Limb (tissue), 2 donors: ENCODE measurements around the gene TRIO.

Experiments used
- DNase-seq, 2 donors: peaks; one replicate each; pipeline ENCODE4 v3.0.0-alpha.2; 2016; ENCODE audit errors: extremely low spot score in 2 of 2

TRIO gene

DNA sequence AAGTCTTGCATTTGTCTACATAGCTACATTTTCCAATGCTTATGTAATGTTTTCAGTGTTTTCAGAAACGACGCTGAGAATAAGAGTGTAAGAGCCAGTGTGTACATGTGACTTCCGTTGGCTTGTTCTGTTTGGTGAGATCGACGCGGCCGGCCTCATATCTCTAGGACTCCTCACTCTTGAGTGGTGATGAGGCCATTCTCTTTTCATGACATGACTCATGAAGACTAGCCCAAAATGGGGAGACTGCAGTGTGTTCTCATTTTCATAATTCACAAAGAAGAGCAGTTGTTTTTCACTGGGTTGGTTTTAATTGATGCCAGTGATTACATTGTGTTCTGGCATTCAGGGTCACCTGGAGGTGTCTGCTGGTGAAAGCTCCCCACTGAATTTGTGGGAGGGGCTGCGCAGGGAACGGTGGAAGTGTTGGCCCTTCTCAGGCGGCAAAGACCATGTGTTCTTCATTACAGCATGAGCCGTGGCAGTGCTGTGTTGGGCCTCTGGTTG, 306.9 kb downstream of the TRIO start:
- DNase-seq: no peak

DNA sequence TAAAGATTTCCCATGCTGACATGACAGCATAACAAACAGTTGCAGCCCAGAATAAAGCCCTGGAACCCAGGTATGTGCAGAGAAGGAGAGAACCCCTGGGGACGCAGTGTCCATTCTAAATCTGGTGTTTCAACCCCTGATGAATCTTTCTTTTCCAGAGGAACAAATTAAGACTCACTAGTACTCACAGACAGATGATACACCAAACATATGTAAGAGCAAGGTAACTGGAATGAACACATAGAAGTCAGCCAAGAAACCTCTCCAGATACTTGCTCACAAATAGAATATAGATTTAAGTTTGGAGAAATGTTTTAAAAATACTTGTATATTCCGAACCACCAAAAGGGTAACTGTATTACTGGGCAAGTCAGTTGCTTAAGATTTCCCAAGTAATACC, 307.6 kb downstream of the TRIO start:
- DNase-seq: no peak

DNA sequence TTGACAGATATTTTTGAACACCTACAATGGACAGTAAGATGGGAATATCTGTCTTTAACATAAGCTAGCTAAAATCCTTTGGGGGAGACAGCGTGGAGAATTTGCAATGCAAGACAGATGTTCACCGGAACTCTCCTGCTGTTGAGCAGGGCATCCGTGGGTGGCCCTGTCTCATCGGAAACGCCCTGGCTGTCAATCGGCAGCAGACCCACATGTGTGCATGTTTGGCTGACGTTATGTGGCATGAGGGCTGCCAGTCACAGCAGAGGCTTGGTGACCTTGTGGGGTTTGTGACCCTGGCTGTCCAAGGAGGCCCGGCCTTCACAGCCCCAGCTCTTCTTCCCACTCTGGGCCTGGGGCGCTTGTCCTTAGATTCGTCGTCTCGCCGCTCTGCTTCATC, 308.7 kb downstream of the TRIO start:
- DNase-seq: no peak

DNA sequence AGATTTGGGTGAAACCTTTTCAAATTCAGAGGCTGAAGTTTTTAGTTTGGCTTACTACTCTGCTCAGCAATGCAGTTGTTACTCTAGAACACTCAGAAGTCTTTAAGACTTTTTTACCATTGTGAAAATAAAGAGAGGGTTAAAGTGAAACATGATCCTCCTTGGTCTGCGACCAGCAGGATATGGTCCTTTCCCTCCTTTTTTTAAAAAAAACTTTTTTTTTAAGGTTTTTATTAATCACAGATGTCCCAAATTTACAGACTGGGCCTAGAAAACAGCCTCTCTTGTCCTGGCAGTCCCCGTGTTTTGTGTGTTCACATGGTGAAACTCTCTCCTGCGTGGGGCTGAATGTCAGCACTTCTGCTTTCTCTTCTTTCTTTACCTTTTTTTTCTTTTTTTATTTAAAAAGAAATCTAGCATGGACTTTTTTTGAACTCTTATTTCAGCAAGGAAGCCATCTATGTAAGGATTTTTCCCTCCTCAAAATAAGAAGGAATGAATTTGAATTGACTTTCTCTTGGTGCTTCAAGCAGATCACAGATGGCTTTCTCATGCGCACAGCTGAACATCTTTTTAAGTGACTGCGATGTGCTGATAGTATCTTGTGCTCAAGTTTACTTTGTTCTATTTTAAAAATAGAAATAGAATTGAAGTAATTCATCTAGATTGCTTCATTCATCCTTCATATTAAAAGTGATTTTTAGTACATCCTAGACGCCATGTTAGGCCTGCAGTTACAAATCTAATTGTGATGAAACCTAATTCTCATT, 309.7 kb downstream of the TRIO start:
- no peak for DNase-seq

DNA sequence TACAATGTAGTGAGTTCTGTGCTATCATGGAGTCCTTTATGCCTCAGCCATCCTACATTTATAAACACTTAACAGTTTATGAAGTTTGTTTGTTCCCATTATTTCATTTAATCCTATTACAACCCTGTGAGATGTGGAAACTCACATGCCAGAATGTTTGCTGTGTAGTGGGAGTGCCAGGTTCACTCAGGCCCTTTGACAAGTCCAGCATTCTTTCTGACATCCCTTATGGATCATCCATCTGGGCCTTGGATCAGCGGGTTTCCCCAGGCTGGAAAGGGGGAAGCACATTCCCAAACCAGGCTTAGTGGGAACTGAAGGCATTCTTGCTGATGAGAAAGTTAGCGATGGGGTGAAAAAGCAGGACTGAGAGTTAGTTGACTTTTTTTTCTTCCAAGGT, 310.3 kb downstream of the TRIO start:
- DNase-seq: no peak

DNA sequence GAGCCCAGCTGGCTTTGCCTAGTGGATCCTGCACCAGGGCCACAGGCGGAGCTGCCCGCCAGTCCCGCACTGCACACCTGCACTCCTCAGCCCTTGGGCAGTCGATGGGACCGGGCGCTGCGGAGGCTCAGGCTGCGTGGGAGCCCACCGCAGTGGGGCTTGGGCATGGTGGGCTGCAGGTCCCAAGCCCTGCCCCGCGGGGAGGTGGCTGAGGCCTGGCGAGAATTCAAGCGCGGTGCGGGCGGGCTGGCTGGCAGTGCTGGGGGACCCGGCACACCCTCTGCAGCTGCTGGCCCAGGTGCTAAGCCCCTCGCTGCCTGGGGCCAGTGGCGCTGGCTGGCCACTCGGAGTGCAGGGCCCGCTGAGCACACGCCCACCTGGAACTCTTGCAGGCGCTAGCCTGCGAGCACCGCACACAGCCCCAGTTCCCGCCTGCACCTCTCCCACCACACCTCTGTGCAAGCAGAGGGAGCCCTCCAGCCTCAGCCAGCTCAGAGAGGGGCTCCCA, 312.7 kb downstream of the TRIO start:
- DNase-seq: no peak

DNA sequence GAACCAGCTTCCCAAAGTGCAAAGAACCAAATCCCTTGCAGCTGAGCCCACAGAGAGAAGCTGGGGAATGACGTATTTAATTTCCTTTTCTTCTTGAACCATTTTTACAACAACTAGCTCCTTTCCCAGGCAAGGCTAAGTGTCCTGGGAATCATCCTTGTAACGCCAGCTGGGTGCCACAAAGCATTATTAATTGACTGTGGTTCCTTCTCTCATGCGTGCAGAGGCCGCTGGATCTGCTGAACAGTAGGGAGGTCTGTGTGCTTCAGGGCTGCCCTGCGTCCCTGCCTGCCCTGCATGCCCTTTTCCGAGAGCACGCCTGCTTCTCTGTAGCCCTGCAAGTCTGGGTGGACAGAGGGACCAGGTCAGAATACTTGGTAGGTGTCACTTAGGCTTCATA, 314.3 kb downstream of the TRIO start:
- DNase-seq: no peak

DNA sequence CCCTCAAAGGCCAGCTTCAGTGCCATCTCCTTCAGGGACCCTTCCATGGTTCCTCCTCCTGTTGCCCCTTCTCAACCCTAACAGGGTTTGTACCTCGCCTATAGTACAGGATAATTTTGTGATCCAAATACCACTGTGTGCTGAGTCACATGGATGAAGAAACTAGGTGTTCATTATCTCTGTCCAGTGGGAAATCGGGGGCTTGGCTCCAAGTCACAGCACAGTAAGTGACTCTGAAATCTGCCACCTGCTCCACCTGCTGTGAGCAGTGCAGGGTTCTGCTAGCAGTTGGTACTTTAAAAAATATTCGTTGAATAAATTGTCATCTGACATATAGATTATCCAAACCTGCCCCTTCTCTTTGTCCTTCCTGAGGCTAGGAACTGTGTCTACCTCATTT, 315.3 kb downstream of the TRIO start:
- no peak for DNase-seq

DNA sequence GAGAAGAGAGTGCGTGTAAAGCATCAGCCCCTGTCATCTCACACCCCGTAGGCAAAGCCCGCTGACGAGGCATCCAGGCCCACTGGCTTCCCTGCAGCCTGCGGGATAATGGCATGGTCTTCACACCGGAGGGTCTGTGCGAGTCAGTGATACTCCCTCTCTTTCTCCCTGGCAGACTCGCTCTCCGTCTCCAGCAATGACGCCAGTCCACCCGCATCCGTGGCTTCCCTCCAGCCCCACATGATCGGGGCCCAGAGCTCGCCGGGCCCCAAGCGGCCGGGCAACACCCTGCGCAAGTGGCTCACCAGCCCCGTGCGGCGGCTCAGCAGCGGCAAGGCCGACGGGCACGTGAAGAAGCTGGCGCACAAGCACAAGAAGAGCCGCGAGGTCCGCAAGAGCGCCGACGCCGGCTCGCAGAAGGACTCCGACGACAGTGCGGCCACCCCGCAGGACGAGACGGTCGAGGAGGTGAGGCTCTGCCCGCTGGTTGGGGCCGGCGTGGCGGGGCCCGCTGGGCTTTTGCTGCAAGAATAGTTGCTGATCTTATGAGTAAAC, 317.8 kb downstream of the TRIO start:
- DNase-seq: no peak

DNA sequence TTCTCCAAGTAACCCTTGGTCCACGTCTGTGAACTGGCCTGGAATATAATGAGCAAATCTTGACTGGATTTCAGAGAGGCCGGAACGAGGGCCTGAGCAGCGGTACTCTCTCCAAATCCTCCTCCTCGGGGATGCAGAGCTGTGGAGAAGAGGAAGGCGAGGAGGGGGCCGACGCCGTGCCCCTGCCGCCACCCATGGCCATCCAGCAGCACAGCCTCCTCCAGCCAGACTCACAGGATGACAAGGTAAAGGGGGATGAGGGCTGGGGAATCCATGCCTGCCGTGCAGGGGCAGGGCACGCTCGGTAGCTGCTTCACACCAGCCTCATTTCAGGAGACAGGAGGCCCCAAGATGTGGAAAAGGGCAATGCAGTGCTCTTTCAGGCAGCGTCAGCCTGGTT, 319.5 kb downstream of the TRIO start:
- DNase-seq: no peak

DNA sequence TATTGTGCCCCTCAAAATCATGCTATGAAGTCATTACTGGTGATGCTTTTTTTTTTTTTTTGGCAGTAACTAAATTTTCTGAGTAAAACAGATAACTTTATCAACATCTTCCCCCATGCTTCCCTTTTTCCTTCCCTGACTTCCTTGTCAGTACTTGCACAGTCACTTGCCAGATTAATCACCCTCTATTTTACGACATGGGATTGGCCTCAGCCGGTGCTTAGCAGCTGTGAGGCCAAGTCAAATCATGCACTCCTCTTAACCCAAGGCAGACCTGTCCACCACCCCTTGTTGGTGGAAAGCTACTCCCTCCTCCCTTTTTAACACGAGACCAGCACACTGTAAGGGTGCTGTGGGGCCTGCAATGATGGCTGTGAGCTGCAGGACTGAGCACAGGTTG, 320.5 kb downstream of the TRIO start:
- no peak for DNase-seq

DNA sequence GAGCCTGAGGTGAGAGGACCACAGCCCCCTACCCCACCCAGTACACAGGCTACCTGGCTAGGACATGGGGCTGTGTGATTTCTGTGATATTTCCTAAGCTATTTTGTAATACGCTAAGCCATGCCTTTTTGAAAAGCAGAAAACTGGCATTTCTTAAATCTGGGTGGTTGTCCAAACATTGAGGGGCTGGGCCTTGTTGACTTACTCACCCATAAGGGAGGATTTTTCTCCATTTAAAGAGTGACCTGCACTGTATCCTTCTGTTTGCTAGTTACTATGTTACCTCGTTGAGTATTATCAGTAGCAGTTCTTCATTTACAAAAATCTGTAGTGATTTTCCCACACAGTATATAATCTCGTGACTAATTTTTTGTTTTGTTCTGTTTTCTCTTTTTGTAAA, 321.0 kb downstream of the TRIO start:
- DNase-seq: no peak

DNA sequence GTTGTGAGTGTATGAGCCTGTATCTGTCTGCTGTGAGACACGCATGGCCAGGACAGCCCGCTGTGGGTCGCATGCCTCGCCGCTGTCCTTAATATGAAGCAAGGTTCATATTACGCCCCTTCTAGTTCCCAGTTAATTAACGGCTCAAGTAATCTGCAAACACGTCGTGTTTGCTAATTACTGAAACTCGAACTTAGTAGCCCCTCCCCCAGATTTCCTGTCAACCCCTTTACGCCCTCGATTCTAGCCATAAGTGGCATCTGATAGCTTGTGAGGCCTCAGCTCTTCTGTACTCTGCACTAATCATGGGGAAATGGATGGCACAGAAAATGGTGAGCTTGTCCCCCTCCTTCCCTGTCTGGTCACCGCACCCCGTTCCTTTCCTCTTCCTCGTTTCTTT, 321.5 kb downstream of the TRIO start:
- DNase-seq: no peak

DNA sequence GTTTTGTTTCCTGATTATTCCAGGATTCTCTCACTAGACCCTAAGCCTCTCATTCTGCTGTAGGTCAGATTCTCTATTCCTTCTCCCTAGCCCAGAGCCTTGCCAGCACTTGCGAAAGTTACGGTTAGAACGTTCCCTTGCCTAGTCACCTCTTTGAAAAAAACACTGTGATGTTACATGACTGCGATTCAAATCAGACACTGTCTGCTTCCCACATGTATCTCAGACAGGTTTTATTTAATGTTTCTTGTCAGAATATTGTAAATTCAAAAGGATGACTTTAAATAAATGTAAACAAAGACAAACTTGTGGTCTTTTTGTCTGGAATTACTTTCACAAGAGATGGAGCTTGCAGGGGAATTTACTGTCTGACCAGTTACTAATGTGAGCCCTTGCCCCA, 322.0 kb downstream of the TRIO start:
- no peak for DNase-seq

DNA sequence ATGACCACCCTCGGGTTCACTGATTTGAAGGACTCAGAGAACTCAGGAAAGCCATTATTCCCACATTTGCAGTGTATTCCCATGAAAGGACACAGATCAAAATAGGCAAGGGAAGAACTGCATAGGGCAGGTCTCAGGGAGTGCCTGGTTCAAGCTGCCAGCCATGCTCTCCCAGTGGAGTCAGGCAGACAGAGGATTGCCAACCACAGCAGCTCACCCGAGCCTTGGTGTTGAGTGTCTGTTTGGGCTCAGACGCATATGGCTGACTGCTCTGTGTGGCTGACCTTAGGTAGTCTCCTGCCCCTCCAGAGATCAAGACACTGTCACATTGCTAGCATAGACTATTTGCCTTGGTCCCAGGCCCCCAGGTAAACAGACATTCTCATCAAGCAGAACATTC, 322.6 kb downstream of the TRIO start:
- DNase-seq: no peak

DNA sequence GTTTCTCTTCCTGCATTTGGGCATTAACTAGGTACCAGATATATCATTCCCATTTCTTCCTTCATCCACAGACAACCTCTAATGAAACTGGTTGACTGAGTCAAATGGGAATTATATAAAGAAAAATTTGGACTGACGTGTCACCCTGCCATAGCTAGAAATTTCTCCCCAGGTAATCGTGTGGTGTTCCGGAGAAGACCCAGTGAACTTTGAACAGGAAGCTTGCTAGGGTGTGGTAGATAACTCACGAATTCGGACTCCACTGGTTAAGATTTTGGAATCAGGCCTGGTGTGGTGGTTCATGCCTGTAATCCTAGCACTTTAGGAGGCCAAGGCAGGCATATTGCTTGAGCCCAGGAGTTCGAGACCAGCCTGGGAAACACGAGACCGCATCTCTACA, 324.1 kb downstream of the TRIO start:
- no peak for DNase-seq

DNA sequence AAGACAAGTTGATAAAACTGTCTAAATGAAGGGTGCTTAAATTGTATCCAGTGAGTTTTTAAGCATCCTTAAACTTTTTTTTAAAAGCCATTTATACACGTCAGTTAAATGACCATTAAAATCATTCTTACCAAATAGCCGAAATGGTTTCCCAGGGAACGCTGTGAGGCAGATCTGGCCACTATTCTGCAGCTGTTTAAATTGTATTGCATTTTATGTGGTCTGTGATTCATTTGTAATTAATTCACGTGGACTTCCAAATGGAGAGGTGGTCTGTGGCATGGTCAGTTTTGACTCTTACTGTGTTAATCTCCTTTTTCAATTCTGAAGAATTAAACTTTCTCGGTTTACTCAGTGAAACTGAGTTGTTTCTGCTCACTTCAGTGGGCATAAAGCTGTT, 324.7 kb downstream of the TRIO start:
- no peak for DNase-seq

DNA sequence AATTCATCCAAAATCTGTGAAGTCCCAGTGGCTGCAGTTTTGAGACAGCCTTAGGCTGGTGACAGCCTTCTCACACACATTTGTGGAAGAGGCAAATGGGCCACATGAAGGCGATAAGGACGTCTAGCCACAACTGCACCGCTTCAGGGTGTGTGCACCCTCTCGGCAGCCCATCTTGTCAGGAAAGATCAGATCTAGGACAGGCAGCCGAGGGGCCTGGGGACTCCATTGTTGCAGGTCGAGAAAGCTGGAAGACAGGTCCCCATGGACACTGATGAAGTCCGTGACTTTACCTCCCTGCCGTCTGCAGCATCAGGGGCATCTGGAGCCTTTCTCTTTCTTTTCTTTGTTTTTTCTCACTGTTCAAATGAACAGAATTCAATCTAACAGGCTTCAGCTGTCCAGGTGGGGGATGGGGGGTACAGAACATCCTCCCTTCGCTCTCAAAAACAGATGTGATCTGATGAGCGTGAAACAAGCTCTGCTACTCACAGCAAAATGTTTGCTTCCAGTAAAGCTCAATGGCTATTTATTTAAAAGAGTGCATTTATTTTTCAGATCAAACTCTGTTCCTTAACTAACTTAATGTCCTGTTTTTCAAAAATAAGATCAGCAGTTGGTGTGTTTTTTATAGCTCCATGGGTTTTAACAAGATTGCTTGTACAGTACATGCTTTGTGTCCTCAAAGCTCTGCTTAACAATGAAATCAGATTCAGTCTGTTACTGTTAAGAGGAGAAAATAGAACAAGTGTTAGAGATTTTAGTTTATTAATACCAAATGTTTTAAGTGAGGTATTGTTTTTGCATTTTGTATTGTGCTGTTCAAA, 326.6 kb downstream of the TRIO start:
- no peak for DNase-seq

DNA sequence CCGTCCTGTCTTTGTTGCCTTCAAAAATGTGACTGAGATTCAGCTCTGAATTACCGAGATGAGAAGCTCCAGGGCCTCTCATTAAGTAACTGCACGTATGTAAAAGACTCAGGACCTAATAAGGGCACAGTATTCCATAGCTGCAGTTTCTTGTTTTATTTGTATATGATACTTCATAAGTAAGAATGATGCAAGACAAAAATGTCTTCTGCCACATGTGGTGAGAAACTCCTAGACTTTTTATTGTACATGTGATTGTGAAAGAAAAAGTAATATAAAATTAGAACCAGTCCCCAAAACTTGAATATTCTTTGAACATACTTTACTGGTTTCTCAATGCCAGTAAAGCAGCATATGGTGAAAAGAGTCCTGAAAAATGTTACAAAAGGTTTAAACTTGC, 328.4 kb downstream of the TRIO start:
- no peak for DNase-seq

DNA sequence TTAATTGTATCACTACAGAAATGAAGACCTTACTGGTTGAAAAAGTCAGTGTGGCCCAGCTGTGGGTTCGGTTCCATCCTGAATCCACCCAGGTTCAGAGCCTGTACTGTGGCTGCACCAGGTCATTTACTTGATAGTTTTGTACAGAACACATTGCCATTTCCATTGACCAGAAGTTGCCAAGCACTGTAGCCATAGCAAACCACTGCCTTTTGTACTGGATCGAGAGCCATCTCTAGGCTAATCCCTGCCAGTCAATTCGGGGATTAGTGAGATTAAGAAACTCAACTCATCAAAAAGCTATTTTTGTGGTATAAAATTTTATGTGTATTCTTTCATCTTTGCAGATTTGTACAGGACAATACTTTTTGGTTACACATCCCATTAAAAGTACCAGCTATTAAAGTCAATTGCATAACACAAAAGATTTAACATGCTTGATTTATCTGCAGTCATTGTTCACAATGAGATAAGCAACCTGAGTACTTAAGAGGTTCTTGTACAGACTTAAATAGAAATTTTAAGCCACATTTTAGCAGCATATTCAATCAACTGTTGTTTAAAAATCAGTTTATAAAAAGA, 329.9 kb downstream of the TRIO start:
- no peak for DNase-seq

DNA sequence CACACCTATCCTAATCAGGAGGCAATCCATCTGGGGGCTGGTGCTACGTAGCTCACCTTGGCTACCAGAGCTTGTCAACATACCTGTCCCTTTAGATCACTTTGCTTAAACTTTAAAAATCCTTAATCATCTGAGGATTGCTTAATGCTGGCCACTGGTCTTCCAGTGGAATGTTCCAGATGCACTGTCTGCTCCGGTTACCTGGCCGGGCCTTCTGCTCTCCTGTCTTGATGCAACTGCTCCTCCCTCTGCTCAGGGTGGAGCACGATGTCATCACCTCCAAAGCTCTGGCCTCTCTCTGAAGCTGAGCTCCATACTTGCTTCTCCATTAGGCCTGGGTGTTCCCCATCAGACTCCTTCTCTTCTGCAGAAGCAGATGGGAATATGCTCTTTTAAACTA, 331.9 kb downstream of the TRIO start:
- DNase-seq: no peak
